K562 (cell line): Measurements from ENCODE around the gene MYO9A. TPM values are rescaled to one million over a fixed set of nuclear protein-coding genes. Genes with fewer than 3 reads are reported as not detected.

ENCODE experiments used
- ATAC-seq: fragments of 200-7000 bp; cut with Tn5 transposase; 3 replicates; pipeline ENCODE4 v1.9.1; 2020; ENCODE audit warnings: moderate library complexity
- BruUV-seq: library from RNA; stranded (reverse); fragments of 400-500 nt; replicated peaks from 2 replicates; lab custom pipeline; 2021; lab: Mats Ljungman, UMichigan
- CTCF ChIA-PET: fragments of 300-600 bp; formaldehyde crosslinking; extraction: SDS; loops from one replicate; lab custom pipeline; 2021; ENCODE audit warnings: low intra/inter-chr PET ratio; lab: Yijun Ruan, JAX
- POLR2A ChIA-PET: fragments of 300-600, 350-650 bp; sonication (Branson Sonifier 250); formaldehyde crosslinking; extraction: SDS; loops from one replicate; lab custom pipeline; 2021; ENCODE audit warnings: antibody characterized with exemption, inconsistent platforms; lab: Yijun Ruan, JAX
- DNase-seq, 4 experiments: peaks; one replicate each; pipeline versions ENCODE4 v3.0.0 to v3.0.0-alpha.2; 2011 to 2018; ENCODE audit warnings: low spot score in 3 of 4, mixed read lengths in 3 of 4; ENCODE audit errors: extremely low read depth in 1 of 4
- FAIRE-seq: peaks from 2 replicates; lab custom pipeline; 2011; peaks lifted over from hg19 to GRCh38; lab: Jason Lieb, UNC
- H2AFZ ChIP-seq: 2 replicates; pipeline ENCODE4 v1.6.0; 2011; ENCODE audit warnings: low read depth, low read length, control low read depth, inconsistent platforms
- H3K27ac ChIP-seq: fragments of 200-600 bp; 3 replicates; pipeline ENCODE4 v1.8.0; 2011; ENCODE audit warnings: low read depth, mild to moderate bottlenecking, control low read depth, inconsistent platforms, low read length, moderate library complexity, mixed read lengths; ENCODE audit errors: extremely low read depth
- H3K27me3 ChIP-seq, 2 experiments: fragments of 300-600 bp in 1 of 2; 2 replicates in 1 of 2; 3 replicates in 1 of 2; pipeline versions ENCODE4 v1.6.0 to v1.8.0; 2011; ENCODE audit warnings: inconsistent platforms in 2 of 2, low read length in 2 of 2, mild to moderate bottlenecking in 1 of 2, mixed read lengths in 1 of 2, moderate library complexity in 1 of 2; ENCODE audit not compliant: control insufficient read depth in 2 of 2, insufficient read depth in 2 of 2
- H3K36me3 ChIP-seq: fragments of 300-600 bp; 3 replicates; pipeline ENCODE4 v1.8.0; 2011; ENCODE audit warnings: mild to moderate bottlenecking, low read length, inconsistent platforms; ENCODE audit not compliant: control insufficient read depth, insufficient read depth
- H3K4me1 ChIP-seq, 2 experiments: fragments of 200-600 bp in 1 of 2; replicated peaks in 1 of 2; 2 replicates in 1 of 2; 3 replicates in 1 of 2; pipeline versions ENCODE4 v1.5.1 to v1.8.0; 2011; ENCODE audit warnings: inconsistent platforms in 2 of 2, low read length in 2 of 2, mild to moderate bottlenecking in 1 of 2, mixed read lengths in 1 of 2, moderate library complexity in 1 of 2; ENCODE audit not compliant: control insufficient read depth in 2 of 2, insufficient read depth in 2 of 2
- H3K4me2 ChIP-seq: 2 replicates; pipeline ENCODE4 v1.6.1; 2011; ENCODE audit warnings: low read length, control low read depth, inconsistent platforms, mixed read lengths; ENCODE audit not compliant: insufficient read depth
- H3K4me3 ChIP-seq: fragments of 200-600 bp; sonication (generic), shearing (Covaris generic); 2 replicates; pipeline ENCODE4 v1.5.1; 2016; ENCODE audit warnings: control low read depth, inconsistent platforms
- H3K79me2 ChIP-seq: fragments of 200-600 bp; 3 replicates; pipeline ENCODE4 v1.8.0; 2011; ENCODE audit warnings: low read length, inconsistent platforms; ENCODE audit not compliant: control insufficient read depth, insufficient read depth
- H3K9ac ChIP-seq, 2 experiments: 2 replicates each; pipeline versions ENCODE4 v1.6.0 to v1.6.1; 2011; ENCODE audit warnings: low read depth in 2 of 2, low read length in 2 of 2, control low read depth in 1 of 2, inconsistent platforms in 1 of 2, mild to moderate bottlenecking in 1 of 2, mixed read lengths in 1 of 2; ENCODE audit not compliant: insufficient read depth in 1 of 2
- H3K9me1 ChIP-seq: one replicate; pipeline ENCODE4 v1.6.0; 2011; ENCODE audit warnings: inconsistent platforms, mild to moderate bottlenecking, low read length, moderate library complexity; ENCODE audit not compliant: control insufficient read depth, insufficient read depth
- H3K9me3 ChIP-seq: replicated peaks from 2 replicates; pipeline ENCODE4 v1.5.1; 2011; ENCODE audit warnings: low read depth, low read length, inconsistent platforms; ENCODE audit not compliant: control insufficient read depth, insufficient read depth
- H4K20me1 ChIP-seq: replicated peaks from 2 replicates; pipeline ENCODE4 v1.6.1; 2011; ENCODE audit warnings: low read length, inconsistent platforms, mixed read lengths; ENCODE audit not compliant: control insufficient read depth, insufficient read depth
- JUN ChIP-seq, 2 experiments: sonication (generic) in 1 of 2; formaldehyde crosslinking in 1 of 2; IDR thresholded peaks; 2 replicates each; pipeline versions ENCODE4 v1.6.1 to v1.8.0; 2012 to 2022; ENCODE audit warnings: borderline replicate concordance in 2 of 2, mild to moderate bottlenecking in 2 of 2, improper control_type of control experiment in 1 of 2, low read depth in 1 of 2, low read length in 1 of 2, missing genetic modification reagents in 1 of 2
- KLF13 ChIP-seq: fragments of 450-650 bp; IDR thresholded peaks from 2 replicates; pipeline ENCODE4 v1.6.1; 2016; ENCODE audit warnings: missing genetic modification characterization, low read depth, mild to moderate bottlenecking, missing compliant biosample characterization, moderate library complexity, borderline replicate concordance
- NEUROD1 ChIP-seq: fragments of 150-350 bp; IDR thresholded peaks from 2 replicates; pipeline ENCODE4 v1.6.1; 2014; ENCODE audit warnings: borderline replicate concordance, low read length, low read depth; ENCODE audit not compliant: partially characterized antibody
- TAL1 ChIP-seq: fragments of 450-650 bp; IDR thresholded peaks from 2 replicates; pipeline ENCODE4 v1.6.1; 2016; ENCODE audit warnings: mild to moderate bottlenecking
- ZNF316 ChIP-seq: fragments of 450-650 bp; IDR thresholded peaks from 2 replicates; pipeline ENCODE4 v1.6.1; 2016
- in situ Hi-C: fragments of 300-500 bp; cut with MboI; formaldehyde crosslinking; loops from 4 replicates; pipeline ENCODE4 v1.15.0; 2018; ENCODE audit warnings: inconsistent platforms, mixed read lengths
- intact Hi-C: fragments of 100-400 bp; cut with micrococcal nuclease; formaldehyde crosslinking; loops from 2 replicates; pipeline ENCODE4 v1.14.2; 2022
- polyA plus RNA-seq, 8 experiments: library from polyadenylated mRNA; depleted of rRNA in 4 of 8; stranded (reverse) in 5 of 8; unstranded in 3 of 8; fragments of >200 nt; fragmentation: Nextera tagmentation in 2 of 8; fragmentation: Illumina TruSeq in 1 of 8; extraction: Ambion mirVana in 2 of 8; extraction: Trizol in 1 of 8; gene quantifications; 2 replicates each; pipeline versions ENCODE4 v1.2.1 to v1.2.3, GENCODE V29; 2011 to 2014; ENCODE audit warnings: inconsistent platforms in 1 of 8, missing spikeins in 1 of 8
- total RNA-seq, 7 experiments: library from RNA; depleted of rRNA in 6 of 7; stranded (reverse); fragments of >200 nt in 6 of 7; fragmentation: Illumina TruSeq in 2 of 7; extraction: Trizol in 2 of 7; gene quantifications; 2 replicates each; pipeline versions ENCODE4 v1.2.1 to v1.2.3, GENCODE V29; 2011 to 2021; ENCODE audit warnings: low replicate concordance in 1 of 7
- TF ChIP-seq, protein P1 (sequence below): fragments of 250-450 bp; sonication (Bioruptor Pico); IDR thresholded peaks from 2 replicates; pipeline ENCODE4 v1.8.0; 2021; ENCODE audit warnings: moderate library complexity, mild to moderate bottlenecking, inconsistent platforms

The MYO9A gene
- total and polyA plus RNA-seq, 9 of the 15 experiments (the other 6 are each of a cell fraction or from before 2014, with no cell fraction given): 1.9 to 15.4 (median 5.8) TPM

DNA sequence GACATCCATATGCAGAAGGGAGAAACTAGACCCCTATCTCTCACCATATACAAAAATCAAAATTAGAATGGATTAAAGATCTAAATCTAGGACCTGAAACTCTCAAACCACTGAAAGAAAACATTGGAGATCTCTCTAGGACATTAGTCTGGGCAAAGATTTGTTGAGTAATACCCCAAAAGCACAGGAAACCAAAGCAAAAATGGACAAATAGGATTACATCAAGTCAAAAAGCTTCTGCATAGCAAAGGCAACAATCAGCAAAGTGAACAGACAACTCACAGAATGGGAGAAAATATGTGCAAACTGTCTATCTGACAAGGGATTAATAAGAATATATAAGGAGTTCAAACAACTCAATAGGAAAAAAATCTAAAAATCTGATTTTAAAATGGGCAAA lies 54.8 kb downstream of the MYO9A start:
- H3K9me1 ChIP-seq: no peaks in the 10 kb centered on the region
- no peak overlapping the region for H3K9ac ChIP-seq
- CTCF ChIA-PET: no interaction called here
- no peaks in the 10 kb centered on the region for H4K20me1 ChIP-seq
- H3K27ac ChIP-seq: no peak overlapping the region
- intact Hi-C loops: no loop called here
- no peak overlapping the region for H3K4me3 ChIP-seq
- no peak for DNase-seq
- no peak overlapping the region for H2AFZ ChIP-seq
- POLR2A ChIA-PET: no interaction called here
- no TSS peak for BruUV-seq
- no peaks in the 10 kb centered on the region for H3K9me3 ChIP-seq
- no peak for FAIRE-seq
- no peak overlapping the region for H3K4me2 ChIP-seq
- TF ChIP-seq TAL1 (no peak), JUN (IDR thresholded peaks at IDR 0.05; ENCODE audit: borderline replicate concordance, low read depth, low read length) (no peak), JUN (CRISPR knock-in tag; IDR thresholded peaks at IDR 0.05; ENCODE audit: borderline replicate concordance) (no peak), KLF13 (tag) (no peak), NEUROD1 (no peak), ZNF316 (no peak)
- TF ChIP-seq, protein P1, sequence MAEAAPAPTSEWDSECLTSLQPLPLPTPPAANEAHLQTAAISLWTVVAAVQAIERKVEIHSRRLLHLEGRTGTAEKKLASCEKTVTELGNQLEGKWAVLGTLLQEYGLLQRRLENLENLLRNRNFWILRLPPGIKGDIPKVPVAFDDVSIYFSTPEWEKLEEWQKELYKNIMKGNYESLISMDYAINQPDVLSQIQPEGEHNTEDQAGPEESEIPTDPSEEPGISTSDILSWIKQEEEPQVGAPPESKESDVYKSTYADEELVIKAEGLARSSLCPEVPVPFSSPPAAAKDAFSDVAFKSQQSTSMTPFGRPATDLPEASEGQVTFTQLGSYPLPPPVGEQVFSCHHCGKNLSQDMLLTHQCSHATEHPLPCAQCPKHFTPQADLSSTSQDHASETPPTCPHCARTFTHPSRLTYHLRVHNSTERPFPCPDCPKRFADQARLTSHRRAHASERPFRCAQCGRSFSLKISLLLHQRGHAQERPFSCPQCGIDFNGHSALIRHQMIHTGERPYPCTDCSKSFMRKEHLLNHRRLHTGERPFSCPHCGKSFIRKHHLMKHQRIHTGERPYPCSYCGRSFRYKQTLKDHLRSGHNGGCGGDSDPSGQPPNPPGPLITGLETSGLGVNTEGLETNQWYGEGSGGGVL: no peak
- no peak for ATAC-seq
- no peaks in the 10 kb centered on the region for H3K79me2 ChIP-seq
- in situ Hi-C loops: no loop called here
- no peaks in the 10 kb centered on the region for H3K27me3 ChIP-seq
- H3K36me3 ChIP-seq: no peaks in the 10 kb centered on the region
- no peaks in the 10 kb centered on the region for H3K4me1 ChIP-seq
